Hepatocyte (in vitro differentiated cells): Measurements from ENCODE around the gene NINJ1. TPM values are rescaled to one million over a fixed set of nuclear protein-coding genes. Genes with fewer than 3 reads are reported as not detected.
A peak's percentile ranks its signal among the peaks of the same experiment; 100 is the strongest.

Experiments
- DNase-seq: peaks from one replicate; pipeline ENCODE4 v3.0.0-alpha.2; 2016; ENCODE audit warnings: low spot score
- H2AFZ ChIP-seq: fragments of 200-600 bp; sonication (generic); 2 replicates; pipeline ENCODE4 v1.6.0; 2016; ENCODE audit warnings: antibody characterized with exemption, mild to moderate bottlenecking
- H3K27ac ChIP-seq: fragments of 200-600 bp; sonication (generic); 2 replicates; pipeline ENCODE4 v1.5.1; 2016; ENCODE audit warnings: mild to moderate bottlenecking
- H3K27me3 ChIP-seq: fragments of 200-600 bp; sonication (generic); 2 replicates; pipeline ENCODE4 v1.6.1; 2016
- H3K36me3 ChIP-seq: fragments of 200-600 bp; sonication (generic); replicated peaks from 2 replicates; pipeline ENCODE4 v1.5.1; 2016; ENCODE audit warnings: low read depth; ENCODE audit not compliant: insufficient read depth
- H3K4me1 ChIP-seq: fragments of 200-600 bp; sonication (generic); 2 replicates; pipeline ENCODE4 v1.5.1; 2016; ENCODE audit warnings: mild to moderate bottlenecking, moderate library complexity; ENCODE audit not compliant: insufficient read depth
- H3K4me2 ChIP-seq: fragments of 200-600 bp; sonication (generic); 2 replicates; pipeline ENCODE4 v1.6.0; 2016
- H3K4me3 ChIP-seq: fragments of 200-600 bp; sonication (generic); 2 replicates; pipeline ENCODE4 v1.5.1; 2016; ENCODE audit warnings: mild to moderate bottlenecking
- H3K79me2 ChIP-seq: fragments of 200-600 bp; sonication (generic); 2 replicates; pipeline ENCODE4 v1.6.0; 2017; ENCODE audit warnings: mild to moderate bottlenecking
- H3K9me2 ChIP-seq: fragments of 200-600 bp; sonication (generic); replicated peaks from 2 replicates; pipeline ENCODE4 v1.6.0; 2017; ENCODE audit warnings: mild to moderate bottlenecking; ENCODE audit not compliant: insufficient read depth
- H3K9me3 ChIP-seq: fragments of 200-600 bp; sonication (generic); 2 replicates; pipeline ENCODE4 v1.5.1; 2016; ENCODE audit warnings: low read depth, mild to moderate bottlenecking
- H4K20me1 ChIP-seq: fragments of 200-600 bp; sonication (generic); 2 replicates; pipeline ENCODE4 v1.6.0; 2016; ENCODE audit warnings: mild to moderate bottlenecking; ENCODE audit not compliant: insufficient read depth, poor library complexity, severe bottlenecking
- CTCF ChIP-seq: fragments of 200-600 bp; sonication (generic); IDR thresholded peaks from 2 replicates; pipeline ENCODE4 v1.5.1; 2016; ENCODE audit warnings: antibody characterized with exemption, mild to moderate bottlenecking; ENCODE audit not compliant: poor library complexity
- EZH2 ChIP-seq: fragments of 200-600 bp; sonication (generic); IDR thresholded peaks from 2 replicates; pipeline ENCODE4 v1.6.1; 2016; ENCODE audit warnings: antibody characterized with exemption, mild to moderate bottlenecking, borderline replicate concordance
- EZH2phosphoT487 ChIP-seq: fragments of 200-600 bp; sonication (generic); IDR thresholded peaks from one replicate; pipeline ENCODE4 v1.6.1; 2018; ENCODE audit warnings: antibody characterized with exemption, mild to moderate bottlenecking, low read depth, moderate library complexity; ENCODE audit not compliant: unreplicated experiment, severe bottlenecking
- WGBS: methylation state at CpG from one replicate; pipeline ENCODE4 v1.1.6; 2016; ENCODE audit warnings: low lambda C conversion rate; ENCODE audit errors: missing lambda C conversion rate; 5-methylcytosine and 5-hydroxymethylcytosine counted together
- polyA plus RNA-seq: library from polyadenylated mRNA; unstranded; fragments of >200 nt; fragmentation: Nextera tagmentation; extraction: Ambion mirVana; gene quantifications from 2 replicates; pipeline ENCODE4 v1.2.1, GENCODE V29; 2016
- total RNA-seq: library from RNA; depleted of rRNA; stranded (reverse); fragments of >200 nt; gene quantifications from 2 replicates; pipeline ENCODE4 v1.2.3, GENCODE V29; 2014

NINJ1 gene
- total and polyA plus RNA-seq, 2 experiments from 2014 or later, result 55.4 to 135 TPM

DNA sequence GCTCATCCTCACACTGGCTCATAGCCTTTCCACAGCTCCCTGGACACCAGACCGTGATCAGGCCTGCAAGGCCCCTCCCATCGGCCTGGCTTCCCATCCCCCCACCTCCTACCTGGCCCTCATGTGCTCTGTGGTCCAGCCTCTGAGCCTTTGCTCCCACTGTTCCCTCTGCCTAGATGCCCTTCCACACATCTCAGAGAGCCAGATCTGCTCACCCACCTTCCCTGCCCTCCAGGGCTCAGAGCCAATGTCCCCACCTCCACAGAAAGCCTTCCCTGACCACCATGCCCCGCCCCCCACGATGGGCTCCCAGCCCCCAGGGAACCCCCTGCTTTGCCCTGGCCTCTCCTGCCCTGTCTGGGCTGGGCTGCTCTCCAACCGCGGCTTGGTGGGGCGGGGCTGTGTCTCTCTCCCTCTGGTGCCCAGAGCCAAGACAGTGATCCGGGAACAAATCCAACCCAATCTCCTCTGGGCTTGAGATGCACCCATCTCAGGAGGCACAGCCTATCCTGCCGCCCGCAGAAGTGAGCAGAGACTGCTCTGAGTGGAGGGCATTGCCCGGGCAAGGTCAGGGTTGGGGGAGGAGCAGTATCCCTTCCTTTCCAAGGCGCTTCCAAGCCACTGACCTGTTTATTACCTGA lies 1.6 kb downstream of the NINJ1 start:
- no peak overlapping the region for H2AFZ ChIP-seq
- no peak for TF ChIP-seq EZH2phosphoT487
- no peak for TF ChIP-seq EZH2
- no peak for DNase-seq
- H3K4me3 ChIP-seq, result peak overlapping the region; percentile 76
- peaks cover 10% of the 10 kb centered on the region for H4K20me1 ChIP-seq
- 71% methylated on average over 7 of the region's 12 CpGs for WGBS
- no peaks in the 10 kb centered on the region for H3K9me3 ChIP-seq
- no peaks in the 10 kb centered on the region for H3K36me3 ChIP-seq
- peaks cover 51% of the 10 kb centered on the region for H3K79me2 ChIP-seq
- peak overlapping the region; percentile 94 for H3K4me2 ChIP-seq
- peaks cover 34% of the 10 kb centered on the region for H3K4me1 ChIP-seq
- H3K27me3 ChIP-seq, result no peaks in the 10 kb centered on the region
- H3K27ac ChIP-seq, result peak overlapping the region; percentile 99
- H3K9me2 ChIP-seq, result no peaks in the 10 kb centered on the region

DNA sequence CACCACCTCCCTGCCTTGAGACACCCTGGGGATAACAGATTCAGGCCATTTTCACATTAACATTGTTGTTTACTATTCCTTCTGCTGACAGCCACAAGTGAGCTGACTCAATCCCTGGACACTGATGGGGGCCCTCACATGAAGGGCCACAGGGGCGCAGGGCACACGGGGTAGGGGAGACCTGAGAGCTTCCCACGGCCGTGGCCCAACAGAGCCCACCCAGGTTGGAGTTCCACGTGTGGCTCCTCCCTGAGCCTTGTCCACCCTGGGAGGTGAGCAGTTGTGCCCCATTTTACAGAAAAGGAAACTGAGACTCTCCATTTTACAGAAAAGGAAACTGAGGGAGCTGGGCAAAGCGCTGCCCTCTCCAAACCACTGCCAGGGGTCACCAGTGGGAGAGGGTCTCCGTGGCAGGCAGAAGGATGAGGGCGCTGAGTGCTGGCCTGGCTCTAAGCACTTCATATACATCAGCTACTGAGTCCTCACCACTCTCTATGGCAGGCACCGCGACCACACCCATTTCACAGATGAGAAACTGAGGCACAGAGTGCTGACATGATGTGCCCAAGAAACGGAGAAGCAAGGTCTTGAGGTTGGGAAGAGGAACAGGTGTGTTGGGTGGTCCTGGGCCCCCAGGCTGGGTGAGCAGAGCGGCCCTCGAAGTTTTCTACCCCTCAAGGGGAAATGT lies 2.3 kb downstream of the NINJ1 start:
- no peak overlapping the region for H3K4me3 ChIP-seq
- peak overlapping the region; percentile 94 for H3K4me2 ChIP-seq
- H4K20me1 ChIP-seq, result peaks cover 10% of the 10 kb centered on the region
- no peak for TF ChIP-seq EZH2phosphoT487
- no peak for TF ChIP-seq EZH2
- TF ChIP-seq CTCF, result no peak
- no peaks in the 10 kb centered on the region for H3K27me3 ChIP-seq
- 91% methylated on average over 13 of the region's 13 CpGs for WGBS
- DNase-seq, result no peak
- H3K9me3 ChIP-seq, result no peaks in the 10 kb centered on the region
- H3K9me2 ChIP-seq, result no peaks in the 10 kb centered on the region
- peak overlapping the region; percentile 99 for H3K27ac ChIP-seq
- H2AFZ ChIP-seq, result no peak overlapping the region
- no peaks in the 10 kb centered on the region for H3K36me3 ChIP-seq
- H3K79me2 ChIP-seq, result peaks cover 51% of the 10 kb centered on the region
- peaks cover 40% of the 10 kb centered on the region for H3K4me1 ChIP-seq

GRCh38 chr9:93130861-93131481 lies 3.1 kb downstream of the NINJ1 start:
- Histone ChIP-seq H3K27me3 (no peaks in the 10 kb centered on the region), H3K27ac (no peak overlapping the region), H3K79me2 (peaks cover 56% of the 10 kb centered on the region), H3K36me3 (no peaks in the 10 kb centered on the region), H2AFZ (no peak overlapping the region), H4K20me1 (peaks cover 10% of the 10 kb centered on the region), H3K4me2 (no peak overlapping the region), H3K4me3 (no peak overlapping the region), H3K4me1 (peaks cover 45% of the 10 kb centered on the region), H3K9me3 (no peaks in the 10 kb centered on the region), H3K9me2 (no peaks in the 10 kb centered on the region)
- TF ChIP-seq CTCF, result no peak
- no peak for TF ChIP-seq EZH2
- no peak for TF ChIP-seq EZH2phosphoT487
- DNase-seq, result no peak
- WGBS, result 87% methylated on average over 15 of the region's 15 CpGs
